Spleen (tissue), 11 donors: ENCODE results near the gene EMC9. TPM values are rescaled to one million over a fixed set of nuclear protein-coding genes. Genes with fewer than 3 reads are reported as not detected.
A peak's percentile ranks its signal among the peaks of the same experiment; 100 is the strongest.

ENCODE experiments used
- DNase-seq: peaks from one replicate; pipeline ENCODE4 v3.0.0-alpha.2; 2020
- H3K27ac ChIP-seq, 8 donors: fragments of 200-600 bp; sonication (generic) in 7 of 8; 1 replicate in 4 of 8; 2 replicates in 4 of 8; pipeline versions ENCODE4 v1.5.0 to v1.8.0; 2016 to 2021; ENCODE audit warnings: inconsistent platforms in 4 of 8, mild to moderate bottlenecking in 4 of 8, moderate library complexity in 1 of 8
- H3K27me3 ChIP-seq, 7 donors: fragments of 200-600 bp; sonication (generic) in 6 of 7; replicated peaks in 1 of 7; 1 replicate in 4 of 7; 2 replicates in 3 of 7; pipeline versions ENCODE4 v1.5.0 to v1.8.0; 2016 to 2021; ENCODE audit warnings: inconsistent platforms in 3 of 7, mild to moderate bottlenecking in 1 of 7
- H3K36me3 ChIP-seq, 6 donors: fragments of 200-600 bp; sonication (generic) in 5 of 6; 1 replicate in 4 of 6; 2 replicates in 2 of 6; pipeline versions ENCODE4 v1.5.0 to v1.8.0; 2016 to 2021; ENCODE audit warnings: inconsistent platforms in 2 of 6
- H3K4me1 ChIP-seq, 6 donors: fragments of 200-600 bp; sonication (generic) in 5 of 6; 1 replicate in 3 of 6; 2 replicates in 3 of 6; pipeline versions ENCODE4 v1.5.0 to v1.8.0; 2016 to 2021; ENCODE audit warnings: inconsistent platforms in 3 of 6
- H3K4me3 ChIP-seq, 8 donors: fragments of 200-600 bp; sonication (generic) in 7 of 8; 1 replicate in 4 of 8; 2 replicates in 4 of 8; pipeline versions ENCODE4 v1.5.0 to v1.8.0; 2016 to 2021; ENCODE audit warnings: inconsistent platforms in 4 of 8, mild to moderate bottlenecking in 4 of 8, moderate library complexity in 2 of 8
- H3K9me3 ChIP-seq, 8 donors: fragments of 200-600 bp; sonication (generic) in 7 of 8; 1 replicate in 4 of 8; 2 replicates in 4 of 8; pipeline versions ENCODE4 v1.5.0 to v1.8.0; 2016 to 2021; ENCODE audit warnings: inconsistent platforms in 4 of 8
- CTCF ChIP-seq, 11 experiments: fragments of 200-600 bp in 7 of 11; fragments of 450-650 bp in 4 of 11; sonication (generic) in 4 of 11; IDR thresholded peaks in 8 of 11; conservative IDR thresholded peaks in 3 of 11; 1 replicate in 7 of 11; 2 replicates in 4 of 11; pipeline versions ENCODE4 v1.4.0 to v1.8.0; 2016 to 2021; ENCODE audit warnings: antibody characterized with exemption in 11 of 11, inconsistent platforms in 4 of 11, mild to moderate bottlenecking in 1 of 11
- POLR2A ChIP-seq, 3 donors: fragments of 450-650 bp; IDR thresholded peaks; one replicate each; pipeline ENCODE4 v1.5.1; 2017; ENCODE audit warnings: antibody characterized with exemption in 3 of 3, mild to moderate bottlenecking in 1 of 3
- POLR2AphosphoS5 ChIP-seq, 3 donors: sonication (generic); formaldehyde crosslinking; IDR thresholded peaks; one replicate each; pipeline ENCODE4 v1.5.1; 2017; ENCODE audit warnings: antibody characterized with exemption in 3 of 3
- WGBS, 5 donors: extraction: QIAGEN DNeasy Blood & Tissue Kit in 3 of 5; methylation state at CpG; one replicate each; pipeline versions ENCODE4 v1.1.5 to v1.1.7; 2013 to 2018; 5-methylcytosine and 5-hydroxymethylcytosine counted together
- intact Hi-C: fragments of 100-400 bp; cut with DNase I; formaldehyde crosslinking; loops from one replicate; pipeline ENCODE4 v1.15.0; 2023; ENCODE audit warnings: low total_unique reads
- polyA plus RNA-seq, 3 donors: library from polyadenylated mRNA; stranded (reverse); fragments of 200-250 nt; gene quantifications; one replicate each; pipeline ENCODE4 v1.2.1, GENCODE V29; 2013
- total RNA-seq, 7 donors: library from RNA; depleted of rRNA in 3 of 7; stranded (reverse); fragments of >200 nt in 3 of 7; fragmentation: NEBNext Ultra II Directional in 4 of 7; extraction: Animal tissue kit (Norgen Biotek cat#: 25700) in 4 of 7; gene quantifications; one replicate each; pipeline versions ENCODE4 v1.1.0 to v1.2.1, GENCODE V29; 2016 to 2021
- donor health status: healthy with polysubstance abuse.
- donor health status: DM: no; HTN: no; CAD: no; lungs with moderate emphysema.
- donor health status: DM: no; HTN: no; CAD: no.
- donor health status: Bipolar disorder and iron deficiency.
- donor health status: healthy.
- donor health status: DM: no; HTN: no; CAD: no.
- donor health status: DM: yes; HTN: yes; CAD: no.

The EMC9 gene
- total and polyA plus RNA-seq, 10 donors, result 17.7 to 50.6 (median 22.3) TPM

GRCh38 chr14:24188251-24189058 is 47.1 kb upstream of the EMC9 start, which contains the start of gene IPO4:
Gene IPO4 (minus strand): TSS chr14:24188816. CDS start chr14:24188787, 29 bp downstream.
- no peaks in the 10 kb centered on the region for H3K9me3 ChIP-seq
- H3K4me1 ChIP-seq, result peaks cover 13 to 63% (median 27%) of the 10 kb centered on the region in 6 donors
- peak within 1 kb of the TSS; percentile 64 to 90 (median 78) for H3K4me3 ChIP-seq
- DNase-seq, result peak; percentile 97
- intact Hi-C loops, result no loop called here
- H3K36me3 ChIP-seq, result peaks cover 0 to 70% (median 44%) of the 10 kb centered on the region in 6 donors
- H3K27me3 ChIP-seq, result no peaks in the 10 kb centered on the region
- H3K27ac ChIP-seq, result peak within 1 kb of the TSS; percentile 47 to 87 (median 69)
- 0 to 1% (median 0%) methylated on average over 45 to 65 of the region's 65 CpGs for WGBS, 5 donors
- TF ChIP-seq POLR2A (IDR thresholded peaks at IDR 0.05), result peak in 2 of 3 donors; percentile 19 to 49
- peak; percentile 88 to 89 (median 89) for TF ChIP-seq POLR2AphosphoS5 (IDR thresholded peaks at IDR 0.05)
- TF ChIP-seq CTCF (IDR thresholded peaks at IDR 0.05 in 8 of 11, conservative IDR thresholded peaks at IDR 0.05 in 3 of 11), result peak in 1 of 11 experiments; percentile 17

- H3K36me3 ChIP-seq, result peaks cover 0 to 71% (median 51%) of the 10 kb centered on the region in 6 donors
- H3K4me3 ChIP-seq, result peak overlapping the region in 7 of 8 donors; percentile 64 to 90 (median 80)
- TF ChIP-seq POLR2A (IDR thresholded peaks at IDR 0.05) (no peak), CTCF (IDR thresholded peaks at IDR 0.05 in 8 of 11, conservative IDR thresholded peaks at IDR 0.05 in 3 of 11) (no peak), POLR2AphosphoS5 (IDR thresholded peaks at IDR 0.05) (no peak)
Measured at GRCh38 chr14:24187539-24187915, 46.1 kb upstream of the EMC9 start.

GRCh38 chr14:24186831-24187538 is 45.6 kb upstream of the EMC9 start:
- Histone ChIP-seq H3K4me3 (no peak overlapping the region), H3K4me1 (peaks cover 13 to 52% (median 27%) of the 10 kb centered on the region in 6 donors), H3K27me3 (no peaks in the 10 kb centered on the region), H3K27ac (peak overlapping the region in 1 of 8 donors; percentile 81), H3K9me3 (no peaks in the 10 kb centered on the region), H3K36me3 (peaks cover 0 to 71% (median 51%) of the 10 kb centered on the region in 6 donors)
- intact Hi-C loops, result no loop called here
- DNase-seq, result no peak
- WGBS, 5 donors, result 89 to 96% (median 93%) methylated on average over 10 of the region's 10 CpGs
- TF ChIP-seq POLR2AphosphoS5 (IDR thresholded peaks at IDR 0.05), result no peak

More at GRCh38 chr14:24187539-24187915, 46.1 kb upstream of the EMC9 start:
- intact Hi-C loops, result no loop called here
- no peaks in the 10 kb centered on the region for H3K9me3 ChIP-seq
- no peaks in the 10 kb centered on the region for H3K27me3 ChIP-seq
- no peak for DNase-seq
- peaks cover 13 to 57% (median 27%) of the 10 kb centered on the region in 6 donors for H3K4me1 ChIP-seq
- H3K27ac ChIP-seq, result peak overlapping the region in 3 of 8 donors; percentile 76 to 87 (median 81)
- 69 to 100% (median 84%) methylated on average over 1 to 2 of the region's 2 CpGs for WGBS, 5 donors

- Histone ChIP-seq H3K27ac (no peak overlapping the region), H3K27me3 (no peaks in the 10 kb centered on the region), H3K4me3 (no peak overlapping the region), H3K4me1 (peaks cover 13 to 42% (median 25%) of the 10 kb centered on the region in 6 donors), H3K36me3 (peaks cover 0 to 72% (median 60%) of the 10 kb centered on the region in 6 donors), H3K9me3 (no peaks in the 10 kb centered on the region)
- no peak for DNase-seq
- WGBS, 5 donors, result 93 to 97% (median 94%) methylated on average over 7 to 11 of the region's 11 CpGs
- intact Hi-C loops, result no loop called here
- no peak for TF ChIP-seq POLR2AphosphoS5 (IDR thresholded peaks at IDR 0.05)
- no peak for TF ChIP-seq POLR2A (IDR thresholded peaks at IDR 0.05)
- no peak for TF ChIP-seq CTCF (IDR thresholded peaks at IDR 0.05 in 8 of 11, conservative IDR thresholded peaks at IDR 0.05 in 3 of 11)
Measured at GRCh38 chr14:24185741-24186140, 44.4 kb upstream of the EMC9 start.
